Gastrocnemius medialis (tissue), 4 donors: ENCODE data around the gene DTNB. TPM values are rescaled to one million over a fixed set of nuclear protein-coding genes. Genes with fewer than 3 reads are reported as not detected.

ENCODE experiments used
- ATAC-seq, 2 donors: fragments of 150-250 bp; one replicate each; pipeline ENCODE4 v1.9.1; 2016
- DNase-seq, 2 donors: peaks; one replicate each; pipeline ENCODE4 v3.0.0-alpha.2; 2019
- H3K27ac ChIP-seq, 4 donors: fragments of 200-600 bp; sonication (generic); 1 replicate in 1 of 4; 2 replicates in 3 of 4; pipeline ENCODE4 v1.5.1; 2016 to 2018; ENCODE audit warnings: mild to moderate bottlenecking in 2 of 4, moderate library complexity in 1 of 4
- H3K27me3 ChIP-seq, 3 donors: fragments of 200-600 bp; sonication (generic) in 2 of 3; 1 replicate in 1 of 3; 2 replicates in 2 of 3; pipeline versions ENCODE4 v1.5.1 to v1.6.0; 2016 to 2019; ENCODE audit warnings: mild to moderate bottlenecking in 1 of 3, moderate library complexity in 1 of 3
- H3K36me3 ChIP-seq, 2 donors: fragments of 200-600 bp; sonication (generic) in 1 of 2; one replicate each; pipeline ENCODE4 v1.5.1; 2017 to 2018
- H3K4me1 ChIP-seq, 2 donors: fragments of 200-600 bp; sonication (generic) in 1 of 2; one replicate each; pipeline ENCODE4 v1.5.1; 2016 to 2017; ENCODE audit warnings: mild to moderate bottlenecking in 2 of 2
- H3K4me3 ChIP-seq, 4 donors: fragments of 200-600 bp; sonication (generic) in 3 of 4; 1 replicate in 1 of 4; 2 replicates in 3 of 4; pipeline ENCODE4 v1.5.1; 2016 to 2019; ENCODE audit warnings: mild to moderate bottlenecking in 2 of 4
- H3K9me3 ChIP-seq, 3 donors: fragments of 200-600 bp; sonication (generic) in 2 of 3; 1 replicate in 1 of 3; 2 replicates in 2 of 3; pipeline ENCODE4 v1.5.1; 2016 to 2019
- POLR2A ChIP-seq, 2 donors: fragments of 450-650 bp; IDR thresholded peaks; one replicate each; pipeline ENCODE4 v1.6.1; 2017; ENCODE audit warnings: antibody characterized with exemption in 2 of 2, mild to moderate bottlenecking in 2 of 2, moderate library complexity in 2 of 2
- in situ Hi-C, 4 donors: fragments of 200-750 bp; cut with MboI; loops; one replicate each; pipeline versions ENCODE4 v1.15.0 to v1.8.0; 2017; ENCODE audit warnings: low sequenced_read_pairs in 4 of 4
- intact Hi-C: fragments of 100-400 bp; cut with DNase I; formaldehyde crosslinking; loops from one replicate; pipeline ENCODE4 v1.15.1; 2023; ENCODE audit warnings: low total_unique reads
- total RNA-seq, 4 donors: library from RNA; depleted of rRNA; stranded (reverse); fragments of >200 nt; gene quantifications; one replicate each; pipeline versions ENCODE4 v1.1.0 to v1.2.3, GENCODE V29; 2016
- TF ChIP-seq, protein P1 (sequence below), 5 experiments: fragments of 450-650 bp in 3 of 5; fragments of 200-600 bp in 2 of 5; sonication (generic) in 2 of 5; IDR thresholded peaks in 4 of 5; conservative IDR thresholded peaks in 1 of 5; 1 replicate in 4 of 5; 2 replicates in 1 of 5; pipeline ENCODE4 v1.5.1; 2016 to 2019; ENCODE audit warnings: antibody characterized with exemption in 5 of 5, mild to moderate bottlenecking in 3 of 5, moderate library complexity in 3 of 5

The DTNB gene
- total RNA-seq, 4 donors from 2014 or later = 1.0 to 6.6 (median 4.1) TPM

DNA sequence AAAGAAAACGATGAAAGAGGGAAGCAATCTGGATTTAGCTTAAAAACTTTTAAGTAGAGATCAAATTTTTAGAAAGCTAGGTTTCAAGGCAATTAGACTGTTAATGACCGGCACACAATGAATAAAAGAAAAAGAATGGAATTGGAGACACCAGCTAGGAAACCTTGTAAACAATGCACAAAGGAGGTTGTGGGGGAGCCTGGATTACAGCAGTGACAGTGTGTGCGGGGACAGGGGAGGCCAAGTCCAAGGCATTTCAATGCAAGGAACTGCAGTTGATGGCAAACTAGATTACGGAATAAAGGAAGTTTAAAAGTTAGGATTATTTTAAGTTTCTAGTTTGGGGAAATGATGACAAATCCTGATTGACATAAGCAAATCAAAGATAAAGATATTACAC, 74.5 kb downstream of the DTNB start:
- DNase-seq = no peak
- in situ Hi-C loops (no loop called here), intact Hi-C loops (no loop called here)
- Histone ChIP-seq H3K27ac (no peak overlapping the region), H3K4me1 (no peaks in the 10 kb centered on the region), H3K9me3 (no peaks in the 10 kb centered on the region), H3K4me3 (no peak overlapping the region), H3K36me3 (no peaks in the 10 kb centered on the region), H3K27me3 (no peaks in the 10 kb centered on the region)
- no peak for ATAC-seq
- TF ChIP-seq POLR2A (IDR thresholded peaks at IDR 0.05) = no peak
- TF ChIP-seq, protein P1, sequence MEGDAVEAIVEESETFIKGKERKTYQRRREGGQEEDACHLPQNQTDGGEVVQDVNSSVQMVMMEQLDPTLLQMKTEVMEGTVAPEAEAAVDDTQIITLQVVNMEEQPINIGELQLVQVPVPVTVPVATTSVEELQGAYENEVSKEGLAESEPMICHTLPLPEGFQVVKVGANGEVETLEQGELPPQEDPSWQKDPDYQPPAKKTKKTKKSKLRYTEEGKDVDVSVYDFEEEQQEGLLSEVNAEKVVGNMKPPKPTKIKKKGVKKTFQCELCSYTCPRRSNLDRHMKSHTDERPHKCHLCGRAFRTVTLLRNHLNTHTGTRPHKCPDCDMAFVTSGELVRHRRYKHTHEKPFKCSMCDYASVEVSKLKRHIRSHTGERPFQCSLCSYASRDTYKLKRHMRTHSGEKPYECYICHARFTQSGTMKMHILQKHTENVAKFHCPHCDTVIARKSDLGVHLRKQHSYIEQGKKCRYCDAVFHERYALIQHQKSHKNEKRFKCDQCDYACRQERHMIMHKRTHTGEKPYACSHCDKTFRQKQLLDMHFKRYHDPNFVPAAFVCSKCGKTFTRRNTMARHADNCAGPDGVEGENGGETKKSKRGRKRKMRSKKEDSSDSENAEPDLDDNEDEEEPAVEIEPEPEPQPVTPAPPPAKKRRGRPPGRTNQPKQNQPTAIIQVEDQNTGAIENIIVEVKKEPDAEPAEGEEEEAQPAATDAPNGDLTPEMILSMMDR (IDR thresholded peaks at IDR 0.05 in 4 of 5, conservative IDR thresholded peaks at IDR 0.05 in 1 of 5) = no peak

DNA sequence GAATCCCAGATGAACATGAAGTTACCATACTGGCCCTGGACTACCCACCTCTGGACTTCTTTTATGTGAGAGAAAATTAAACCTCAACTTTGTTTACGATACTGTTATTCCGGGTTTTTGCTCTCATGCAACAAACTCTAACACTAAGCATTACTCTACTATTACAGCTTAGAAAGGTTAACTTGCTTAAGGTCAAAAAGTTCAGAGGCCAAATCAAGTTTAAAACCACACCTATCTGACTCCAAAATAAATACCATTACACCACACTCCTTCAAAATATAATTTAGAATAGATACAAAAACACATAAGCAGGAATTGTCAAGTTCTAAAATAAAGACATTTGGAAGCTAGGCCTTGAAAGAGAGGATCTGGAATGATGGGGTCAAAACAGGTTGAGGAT, 75.0 kb downstream of the DTNB start:
- no peak for DNase-seq
- H3K27me3 ChIP-seq = no peaks in the 10 kb centered on the region
- H3K9me3 ChIP-seq = no peaks in the 10 kb centered on the region
- in situ Hi-C loops = no loop called here
- intact Hi-C loops = no loop called here
- no peaks in the 10 kb centered on the region for H3K36me3 ChIP-seq
- H3K27ac ChIP-seq = no peak overlapping the region
- no peak for ATAC-seq
- H3K4me3 ChIP-seq = no peak overlapping the region
- H3K4me1 ChIP-seq = no peaks in the 10 kb centered on the region
- TF ChIP-seq, protein P1 (IDR thresholded peaks at IDR 0.05 in 4 of 5, conservative IDR thresholded peaks at IDR 0.05 in 1 of 5) = no peak
- no peak for TF ChIP-seq POLR2A (IDR thresholded peaks at IDR 0.05)

DNA sequence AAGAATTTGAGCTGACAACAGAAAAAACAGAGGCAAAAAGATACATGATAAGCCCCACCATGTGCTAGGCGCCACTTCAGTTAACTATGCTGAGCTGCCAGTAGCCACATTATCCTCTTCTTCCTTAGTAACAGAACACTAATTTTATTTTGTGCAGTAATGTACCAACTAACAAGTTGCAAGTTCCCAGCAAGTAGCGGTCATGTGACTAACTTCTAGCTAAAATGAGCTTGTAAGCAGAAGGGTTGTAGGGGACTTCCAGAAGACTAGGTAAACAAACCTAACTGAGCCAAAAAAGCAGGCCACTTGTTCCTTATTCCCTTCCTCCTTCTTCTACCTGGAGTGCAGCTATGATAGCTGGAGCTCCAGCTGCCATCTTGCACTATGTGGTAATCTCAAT, 75.5 kb downstream of the DTNB start:
- no peak for ATAC-seq
- H3K4me1 ChIP-seq = no peaks in the 10 kb centered on the region
- H3K27me3 ChIP-seq = no peaks in the 10 kb centered on the region
- no peak overlapping the region for H3K27ac ChIP-seq
- H3K9me3 ChIP-seq = no peaks in the 10 kb centered on the region
- intact Hi-C loops = no loop called here
- TF ChIP-seq, protein P1 (IDR thresholded peaks at IDR 0.05 in 4 of 5, conservative IDR thresholded peaks at IDR 0.05 in 1 of 5) = no peak
- no peak for TF ChIP-seq POLR2A (IDR thresholded peaks at IDR 0.05)
- H3K36me3 ChIP-seq = no peaks in the 10 kb centered on the region
- H3K4me3 ChIP-seq = no peak overlapping the region
- in situ Hi-C loops = no loop called here
- DNase-seq = no peak

DNA sequence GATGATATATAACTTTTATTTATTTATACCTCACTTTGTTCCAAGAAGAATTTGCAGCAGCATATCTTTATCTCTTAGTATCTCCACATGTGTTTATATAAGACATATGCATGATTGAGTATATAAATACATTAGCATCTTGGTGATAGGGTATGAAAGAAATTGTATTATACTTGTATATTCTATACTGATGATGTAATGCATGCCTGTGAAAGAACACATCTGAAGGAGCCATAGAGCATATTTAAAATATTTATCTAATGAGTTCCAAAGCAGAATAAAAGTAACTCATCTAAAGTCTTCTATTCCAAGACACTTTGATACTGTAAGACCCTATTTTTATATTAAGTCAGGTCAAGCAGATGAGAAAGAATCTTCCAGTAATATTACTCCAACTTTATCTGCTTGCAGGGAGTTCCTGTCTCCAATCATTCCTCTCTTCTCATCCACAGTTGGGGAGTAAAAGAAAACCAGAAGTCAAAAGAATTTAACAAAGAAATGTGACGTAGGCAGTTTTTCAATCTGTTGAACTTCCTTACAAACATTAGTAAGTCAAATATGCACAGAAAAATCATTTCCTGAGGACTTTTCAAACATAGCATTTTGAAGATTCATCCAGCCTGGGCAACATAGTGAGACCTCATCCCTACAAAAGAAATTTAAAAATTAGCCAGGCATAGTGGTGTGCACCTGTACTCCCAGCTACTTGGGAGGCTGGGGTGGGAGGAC, 76.7 kb downstream of the DTNB start:
- Histone ChIP-seq H3K27ac (no peak overlapping the region), H3K9me3 (no peaks in the 10 kb centered on the region), H3K36me3 (no peaks in the 10 kb centered on the region), H3K4me3 (no peak overlapping the region), H3K27me3 (no peaks in the 10 kb centered on the region), H3K4me1 (no peaks in the 10 kb centered on the region)
- no peak for TF ChIP-seq POLR2A (IDR thresholded peaks at IDR 0.05)
- TF ChIP-seq, protein P1 (IDR thresholded peaks at IDR 0.05 in 4 of 5, conservative IDR thresholded peaks at IDR 0.05 in 1 of 5) = no peak
- no peak for ATAC-seq
- intact Hi-C loops (no loop called here), in situ Hi-C loops (no loop called here)
- DNase-seq = no peak

DNA sequence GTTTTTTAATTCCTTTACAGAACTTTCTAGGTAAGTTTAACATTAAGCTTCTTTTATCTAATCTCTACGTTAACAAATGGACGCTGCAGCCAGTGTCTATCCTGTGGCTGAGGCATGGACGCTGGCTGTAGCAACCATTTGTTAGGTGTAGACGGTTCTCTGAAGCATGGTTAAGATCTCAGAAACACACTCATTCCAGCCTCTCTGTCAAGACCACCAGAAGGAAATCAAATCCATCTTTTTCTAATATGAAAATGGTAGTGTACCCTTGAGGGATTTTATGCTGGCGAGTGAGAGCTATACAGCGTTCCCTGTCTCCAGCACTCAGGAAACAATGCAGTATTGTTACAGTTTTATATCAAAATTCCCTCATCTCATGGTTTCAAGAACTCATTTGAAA, 78.0 kb downstream of the DTNB start:
- no peak for DNase-seq
- intact Hi-C loops (no loop called here), in situ Hi-C loops (no loop called here)
- Histone ChIP-seq H3K36me3 (no peaks in the 10 kb centered on the region), H3K4me3 (no peak overlapping the region), H3K4me1 (no peaks in the 10 kb centered on the region), H3K27me3 (no peaks in the 10 kb centered on the region), H3K9me3 (no peaks in the 10 kb centered on the region), H3K27ac (no peak overlapping the region)
- TF ChIP-seq, protein P1 (IDR thresholded peaks at IDR 0.05 in 4 of 5, conservative IDR thresholded peaks at IDR 0.05 in 1 of 5) = no peak
- TF ChIP-seq POLR2A (IDR thresholded peaks at IDR 0.05) = no peak
- no peak for ATAC-seq
